GM19467 (cell line): ENCODE results near the gene ETNK2.

Source experiments
- ATAC-seq: cut with Tn5 transposase; IDR thresholded peaks from one replicate; pipeline ENCODE4 v1.9.1; 2021; ENCODE audit warnings: mild to moderate bottlenecking, moderate library complexity; ENCODE audit not compliant: unreplicated experiment

ETNK2 gene, protein sequence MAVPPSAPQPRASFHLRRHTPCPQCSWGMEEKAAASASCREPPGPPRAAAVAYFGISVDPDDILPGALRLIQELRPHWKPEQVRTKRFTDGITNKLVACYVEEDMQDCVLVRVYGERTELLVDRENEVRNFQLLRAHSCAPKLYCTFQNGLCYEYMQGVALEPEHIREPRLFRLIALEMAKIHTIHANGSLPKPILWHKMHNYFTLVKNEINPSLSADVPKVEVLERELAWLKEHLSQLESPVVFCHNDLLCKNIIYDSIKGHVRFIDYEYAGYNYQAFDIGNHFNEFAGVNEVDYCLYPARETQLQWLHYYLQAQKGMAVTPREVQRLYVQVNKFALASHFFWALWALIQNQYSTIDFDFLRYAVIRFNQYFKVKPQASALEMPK

DNA sequence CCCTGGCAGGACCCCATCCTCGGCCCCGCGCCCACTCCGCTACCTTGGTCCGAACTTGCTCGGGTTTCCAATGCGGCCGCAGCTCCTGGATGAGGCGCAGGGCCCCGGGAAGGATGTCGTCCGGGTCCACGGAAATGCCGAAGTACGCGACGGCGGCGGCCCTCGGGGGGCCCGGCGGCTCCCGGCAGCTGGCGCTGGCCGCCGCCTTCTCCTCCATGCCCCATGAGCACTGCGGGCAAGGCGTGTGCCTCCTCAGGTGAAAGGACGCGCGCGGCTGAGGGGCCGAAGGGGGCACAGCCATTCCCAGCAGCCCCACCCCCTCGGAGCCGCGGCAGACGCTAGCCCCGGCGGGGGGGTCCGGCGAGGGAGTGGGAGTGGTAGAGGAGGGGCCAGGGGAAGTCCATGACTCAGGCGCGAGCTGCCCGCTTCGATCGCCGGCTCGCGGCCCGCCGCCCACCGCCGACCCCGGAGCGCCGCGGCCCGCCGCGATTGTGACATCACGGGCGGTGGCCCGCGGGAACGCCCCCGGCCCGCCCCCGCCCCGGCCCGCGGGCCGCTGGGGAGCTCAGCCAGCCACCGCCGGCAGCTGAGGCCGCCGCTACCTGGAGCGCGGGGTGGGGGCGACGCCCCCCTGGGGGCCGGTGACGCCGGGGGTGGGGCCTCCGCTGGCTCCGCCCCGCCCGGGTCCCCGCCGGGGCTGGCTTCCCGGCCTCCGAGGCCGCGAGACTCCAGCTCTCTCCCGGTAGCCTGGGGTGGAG lies at the start of gene ETNK2:
TSS of gene ETNK2 (minus strand) at position 493 of the 758 bp plus-strand sequence. CDS start at position 301, 192 bp downstream.
- ATAC-seq = no peak

DNA sequence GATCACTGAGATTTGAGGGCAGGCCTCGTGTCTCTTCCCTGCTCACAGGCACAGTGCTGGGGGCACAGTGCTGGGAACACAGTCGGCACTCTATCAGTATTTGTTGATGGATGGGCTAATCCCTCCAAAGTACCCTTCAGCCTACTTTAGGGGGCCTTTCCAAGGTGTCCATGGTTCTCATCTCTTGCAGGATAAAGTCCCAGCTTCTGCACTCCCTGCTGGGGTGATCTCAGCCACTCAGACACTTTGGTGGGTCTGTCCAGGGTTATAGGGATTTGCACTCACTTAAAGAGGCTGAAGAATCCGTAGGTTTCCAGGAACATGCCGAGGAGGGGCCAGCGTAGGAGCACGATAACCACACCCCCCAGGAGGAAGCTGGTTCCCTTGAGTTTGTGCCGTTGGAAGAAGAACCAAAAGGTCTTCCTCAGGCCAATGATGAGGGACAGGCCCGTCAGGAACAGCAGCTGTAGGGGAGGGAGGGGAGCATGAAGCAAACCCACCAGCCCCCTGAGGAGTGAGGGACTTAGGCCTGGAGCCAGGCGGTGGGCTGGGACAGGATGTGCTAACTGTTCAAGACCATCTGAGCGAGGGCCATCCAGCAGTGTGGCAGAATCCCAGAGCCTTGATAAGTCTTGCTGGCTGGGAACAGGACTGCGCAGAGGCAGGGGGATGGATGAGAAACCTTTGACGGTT lies 49.6 kb upstream of the ETNK2 start:
- ATAC-seq = no peak

DNA sequence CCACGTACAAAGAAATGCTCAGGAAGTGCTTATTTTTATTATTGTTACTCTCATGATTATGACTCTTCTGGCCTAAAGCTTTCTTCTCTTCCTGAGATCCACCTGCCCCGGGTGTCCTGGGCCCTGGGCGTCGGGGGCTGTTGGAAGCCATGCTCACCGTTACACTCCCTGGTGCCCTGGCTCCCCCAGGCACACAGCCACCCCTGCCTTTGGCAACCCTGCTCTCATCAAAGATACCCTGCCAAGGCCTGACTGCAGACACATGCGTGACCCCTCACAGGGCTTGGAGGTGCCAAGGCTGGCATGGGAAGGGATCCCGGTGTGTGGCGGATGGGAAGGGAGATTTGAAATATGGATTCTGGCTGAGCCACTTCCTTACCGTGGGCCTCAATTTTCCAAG lies 47.7 kb upstream of the ETNK2 start:
- no peak for ATAC-seq

DNA sequence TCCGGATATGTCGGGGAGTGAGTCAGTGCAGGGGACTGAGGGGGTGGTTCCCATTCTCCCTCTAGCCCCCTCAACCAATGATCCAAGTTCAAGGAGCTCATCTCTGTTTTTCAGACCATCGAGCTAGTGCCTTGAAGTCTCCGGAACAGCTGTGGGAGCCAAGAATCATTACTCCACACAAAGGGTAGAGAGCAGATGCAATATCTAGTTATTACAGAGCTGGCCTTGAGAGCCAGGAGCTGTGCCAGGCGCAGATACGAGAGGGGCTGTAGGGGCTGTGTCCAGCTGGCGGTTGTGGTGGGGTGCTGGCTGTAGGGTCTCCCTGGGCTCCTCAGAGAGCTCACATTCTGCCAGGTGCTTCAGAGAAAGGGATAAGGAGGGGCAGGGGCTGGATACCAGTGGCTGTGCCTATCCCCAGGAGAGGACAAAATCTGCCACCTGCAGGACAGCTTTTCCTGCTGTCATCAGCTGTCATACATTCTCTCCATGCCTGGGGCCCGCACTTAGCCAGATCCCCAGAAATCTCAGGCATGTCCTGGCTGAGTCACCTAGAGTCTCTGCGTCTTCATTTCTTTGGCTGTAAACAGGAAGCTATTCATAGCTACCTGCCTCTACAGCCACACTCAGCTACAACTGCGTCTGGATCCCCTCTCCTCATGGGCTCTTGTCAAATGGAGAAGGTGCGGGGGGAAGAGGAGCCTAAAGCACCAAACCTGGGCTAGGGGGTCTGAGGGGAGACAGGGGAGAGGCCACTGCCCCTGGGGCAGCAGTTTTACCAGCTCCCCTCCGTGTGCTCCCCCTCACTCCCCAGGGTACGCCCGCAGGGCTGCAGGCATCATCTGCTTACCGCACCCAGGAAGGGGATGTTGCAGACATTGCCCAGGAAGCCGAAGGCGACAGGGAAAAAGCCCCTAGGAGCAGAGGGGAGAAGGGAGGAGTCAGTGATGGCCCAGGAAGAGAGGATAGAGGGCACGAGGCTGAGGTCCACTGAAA lies 46.8 kb upstream of the ETNK2 start:
- no peak for ATAC-seq

DNA sequence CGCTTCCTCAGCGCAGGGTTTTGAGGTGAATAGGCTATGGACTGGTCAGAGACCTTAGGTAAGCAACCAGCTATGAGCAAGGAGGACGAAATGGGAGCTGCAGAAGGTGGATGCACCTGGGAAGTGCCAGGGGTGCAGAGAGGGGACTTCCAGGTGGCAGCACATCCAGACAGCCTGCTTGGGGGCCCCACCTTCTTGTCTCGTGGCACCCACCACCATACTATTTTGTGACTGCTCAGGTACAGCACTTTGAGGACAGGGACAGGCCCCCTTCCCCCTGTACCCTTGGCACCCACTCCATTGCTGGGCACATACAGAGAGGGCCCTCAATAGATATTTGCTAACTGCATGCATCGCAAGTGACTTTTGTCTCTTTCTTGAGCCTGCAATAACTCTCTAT lies 45.2 kb upstream of the ETNK2 start:
- no peak for ATAC-seq

DNA sequence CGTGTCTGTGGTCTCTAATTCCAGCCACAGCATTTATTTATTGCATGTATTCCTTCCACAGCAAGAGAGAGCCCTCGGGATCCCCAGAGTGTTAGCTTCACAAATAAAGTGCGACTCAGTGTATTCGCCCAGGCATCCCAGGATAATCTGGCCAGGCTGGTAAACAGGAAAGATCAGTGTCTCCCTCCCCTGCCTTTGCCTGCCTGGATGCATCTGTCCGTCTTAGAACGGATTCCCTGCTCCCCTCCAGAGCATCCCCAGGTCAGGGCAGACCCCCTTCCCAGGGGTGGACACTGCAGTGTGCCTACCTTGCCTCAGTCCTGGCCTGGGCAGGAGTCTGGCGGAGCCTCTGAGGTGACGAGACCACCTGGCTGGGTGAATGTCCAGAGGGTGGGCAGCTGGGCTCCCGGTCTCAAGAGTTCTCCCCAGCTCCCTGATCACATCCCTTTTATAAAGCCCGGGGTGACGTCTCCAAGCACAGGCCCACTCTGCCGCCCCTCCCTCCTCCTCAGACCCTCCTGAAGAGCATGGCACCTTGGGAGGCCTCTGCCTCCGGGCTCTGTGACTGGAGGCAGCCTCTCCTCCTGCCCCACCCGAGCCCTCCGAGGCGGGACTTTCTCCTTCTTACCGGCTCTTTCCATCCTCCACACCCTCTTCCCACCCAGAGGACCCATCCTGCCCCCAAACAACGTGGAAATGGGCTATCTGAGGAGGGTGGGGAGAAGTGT lies 44.4 kb upstream of the ETNK2 start, which contains the start of gene KISS1:
TSS of gene KISS1 (minus strand) at position 424 of the 728 bp plus-strand sequence. CDS start 3,615 bp downstream, outside the sequence.
- ATAC-seq = no peak

DNA sequence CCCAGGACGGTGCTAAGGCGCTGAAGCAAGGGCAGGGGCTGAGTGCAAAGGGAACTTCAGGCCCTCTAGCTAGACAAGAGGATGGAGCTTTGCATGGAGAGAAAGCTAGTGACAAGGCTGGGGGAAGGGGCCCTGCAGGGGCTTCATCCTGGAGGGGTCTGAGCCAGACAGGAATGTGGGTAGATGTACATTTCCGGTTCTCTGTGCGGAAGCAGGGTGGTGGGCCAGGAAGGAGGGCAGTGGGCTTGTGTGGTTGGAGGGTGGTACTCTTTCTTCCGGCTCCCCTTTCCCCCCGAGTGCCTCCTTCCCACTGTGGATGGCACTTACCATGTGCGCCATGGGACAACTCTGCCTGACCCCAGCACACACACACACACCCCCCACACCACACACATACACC lies 42.9 kb upstream of the ETNK2 start:
- no peak for ATAC-seq

DNA sequence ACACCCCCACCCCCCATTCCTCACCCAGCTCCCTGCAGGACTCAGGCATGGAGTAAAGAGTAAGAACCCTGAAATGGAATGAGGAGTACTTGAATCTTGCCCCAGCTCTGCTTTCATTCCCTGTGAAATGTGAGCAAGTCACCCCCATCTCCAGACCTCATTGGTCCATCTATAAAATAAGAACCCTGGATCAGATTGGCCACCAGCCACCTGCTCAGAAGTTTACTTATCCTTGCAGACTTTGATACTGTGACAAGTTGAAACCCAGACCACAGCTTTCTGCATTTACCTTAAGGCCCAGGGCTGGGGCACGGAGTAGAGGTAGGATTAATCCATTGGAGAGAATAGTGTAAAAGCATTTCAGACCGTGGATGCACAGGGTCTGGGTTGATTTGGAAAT lies 42.2 kb upstream of the ETNK2 start:
- ATAC-seq = no peak

DNA sequence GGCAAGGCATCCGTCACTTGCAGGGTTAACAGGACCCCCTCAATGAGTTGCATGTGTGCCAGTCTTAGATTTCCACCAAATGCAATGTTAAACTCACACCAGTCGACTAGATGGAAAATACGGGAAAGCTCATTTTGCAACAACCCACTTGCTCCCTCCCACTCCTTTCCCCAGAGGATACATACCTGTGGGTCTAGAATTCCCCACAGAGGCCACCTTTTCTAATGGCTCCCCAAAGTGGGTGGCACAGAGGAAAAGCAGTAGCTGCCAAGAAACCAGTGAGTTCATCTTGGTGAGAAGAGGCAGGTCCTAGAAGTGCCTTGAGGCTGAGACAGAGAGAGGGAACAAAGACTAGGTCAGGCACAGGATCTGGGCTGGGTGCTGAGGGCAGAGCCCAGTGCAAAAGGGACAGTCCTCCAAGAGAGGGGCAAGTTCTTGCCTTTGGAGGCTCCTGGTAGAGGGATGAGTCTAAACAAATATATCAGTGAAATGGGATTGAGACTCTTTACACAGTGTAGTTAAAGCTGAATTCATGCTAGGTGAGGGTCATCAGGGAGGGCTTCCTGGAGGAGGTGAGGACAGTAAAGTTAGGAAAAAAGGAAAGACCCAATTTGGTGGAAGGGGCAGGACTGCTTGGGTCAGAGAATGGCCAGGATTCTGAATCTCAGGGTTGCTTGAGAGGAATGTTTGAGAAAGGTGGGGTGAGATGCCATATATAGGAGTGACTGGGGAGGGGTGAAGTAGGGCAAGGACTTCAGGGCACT lies 40.9 kb upstream of the ETNK2 start:
- ATAC-seq = no peak

DNA sequence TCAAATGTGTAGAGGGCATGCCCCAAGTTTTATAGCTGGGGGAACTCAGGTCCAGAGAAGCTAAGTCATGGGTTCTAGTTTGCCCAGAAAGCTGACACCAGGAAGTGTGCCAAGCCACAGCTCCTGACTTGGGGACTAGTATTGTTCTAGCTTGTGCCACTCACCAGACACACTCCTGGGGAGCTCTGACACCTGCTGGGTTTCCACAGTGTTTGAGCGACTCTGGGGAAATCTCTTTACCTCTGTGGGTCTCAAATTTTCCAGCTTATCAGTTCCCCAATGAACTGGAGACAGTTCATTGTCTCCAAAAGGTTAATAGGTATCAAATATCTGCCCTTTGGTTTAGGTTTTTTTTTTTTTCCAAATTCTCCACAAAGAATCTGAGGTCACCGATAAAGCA lies 40.2 kb upstream of the ETNK2 start:
- ATAC-seq = no peak

DNA sequence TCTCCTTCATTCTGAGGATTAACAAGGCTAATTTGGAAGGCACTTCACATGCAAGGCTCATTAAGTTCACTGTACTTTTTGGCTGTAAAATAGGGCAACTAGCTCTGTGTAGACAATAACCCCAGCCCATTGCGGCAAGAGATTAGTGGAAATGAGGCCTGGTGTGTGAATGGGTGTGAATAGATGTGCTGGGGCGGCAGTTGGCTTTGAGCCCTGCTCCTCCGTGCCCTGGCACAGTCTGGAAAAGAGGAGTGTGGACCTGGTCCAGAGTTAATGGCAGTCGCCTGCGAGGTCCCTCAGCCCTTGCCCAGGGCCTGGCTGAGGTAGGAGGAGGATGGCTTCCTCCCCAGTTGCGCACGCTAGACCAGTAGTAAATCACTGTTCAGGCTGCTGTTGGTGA lies 39.6 kb upstream of the ETNK2 start:
- no peak for ATAC-seq

DNA sequence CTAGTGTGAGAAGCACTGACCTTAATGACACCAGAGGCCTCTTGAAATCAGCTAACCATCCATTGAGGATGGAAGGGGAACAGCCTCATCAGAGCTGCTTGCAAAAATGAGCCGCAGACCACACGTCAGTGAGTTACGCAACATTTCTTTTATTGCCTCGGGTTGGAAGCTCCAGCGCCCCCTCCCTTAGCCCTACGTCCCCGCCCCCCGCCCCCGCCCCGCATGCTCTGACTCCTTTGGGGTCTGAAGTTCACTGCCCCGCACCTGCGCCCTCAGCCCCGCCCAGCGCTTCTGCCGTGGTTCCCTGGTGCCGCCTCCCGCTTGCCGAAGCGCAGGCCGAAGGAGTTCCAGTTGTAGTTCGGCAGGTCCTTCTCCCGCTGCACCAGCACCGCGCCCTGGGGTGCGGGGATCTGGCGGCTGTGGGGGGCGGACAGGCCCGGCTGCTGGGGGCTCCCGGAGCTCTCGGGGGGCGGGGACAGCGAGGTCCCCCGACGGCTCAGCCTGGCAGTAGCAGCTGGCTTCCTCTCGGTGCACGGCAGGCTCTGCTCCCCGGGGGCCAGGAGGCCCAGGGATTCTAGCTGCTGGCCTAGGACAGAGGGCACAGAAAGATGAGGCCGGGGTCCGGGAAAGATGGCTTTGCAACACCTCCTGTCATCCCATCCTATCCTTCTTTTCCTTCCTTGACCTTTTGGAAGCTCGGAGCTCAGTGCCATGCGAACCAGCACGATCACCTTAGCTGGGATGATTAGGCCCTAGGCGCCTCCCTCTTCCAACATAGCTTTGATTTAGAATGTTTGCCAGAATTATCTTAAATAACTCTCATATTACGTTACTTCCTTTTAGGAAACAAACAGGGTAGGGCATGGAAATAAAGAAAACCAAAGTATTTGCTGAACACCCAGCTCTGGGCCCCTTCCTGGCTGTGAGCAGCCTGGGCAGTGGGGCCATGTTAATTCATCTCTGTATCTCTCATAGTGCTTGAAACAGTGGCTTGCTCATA lies 38.7 kb upstream of the ETNK2 start:
- no peak for ATAC-seq

DNA sequence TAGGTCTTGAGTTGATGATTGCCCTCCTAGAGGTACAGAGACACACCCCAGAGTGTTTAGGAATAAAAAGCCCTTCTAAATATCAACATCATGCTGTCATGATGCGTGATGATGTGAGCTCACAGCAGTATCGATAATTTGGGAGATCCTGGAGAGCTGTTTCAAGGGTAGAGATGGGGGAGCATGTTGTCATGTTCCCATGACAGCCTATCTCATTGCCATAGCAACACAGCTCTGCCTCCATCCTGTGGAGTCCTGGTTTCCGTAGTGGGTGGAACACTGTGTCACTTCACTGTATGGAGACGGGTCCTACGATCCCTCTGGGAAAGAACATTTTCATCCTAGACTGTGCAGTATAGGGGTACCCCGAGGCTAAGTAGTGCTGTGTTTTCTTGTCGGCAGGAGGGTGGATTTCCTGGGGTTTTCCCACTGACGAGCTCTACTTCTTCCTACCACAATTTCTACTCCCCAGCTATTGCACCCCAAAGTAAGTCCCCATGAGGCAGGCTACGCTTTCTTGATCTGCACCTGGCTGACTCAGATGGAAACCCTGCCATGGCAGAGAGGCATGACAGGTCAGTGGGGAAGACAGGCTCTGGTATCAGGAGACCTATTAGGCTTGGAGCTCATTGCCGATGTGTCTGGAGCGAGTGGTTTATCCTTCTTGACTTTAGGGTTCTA lies 37.3 kb upstream of the ETNK2 start:
- ATAC-seq = no peak

DNA sequence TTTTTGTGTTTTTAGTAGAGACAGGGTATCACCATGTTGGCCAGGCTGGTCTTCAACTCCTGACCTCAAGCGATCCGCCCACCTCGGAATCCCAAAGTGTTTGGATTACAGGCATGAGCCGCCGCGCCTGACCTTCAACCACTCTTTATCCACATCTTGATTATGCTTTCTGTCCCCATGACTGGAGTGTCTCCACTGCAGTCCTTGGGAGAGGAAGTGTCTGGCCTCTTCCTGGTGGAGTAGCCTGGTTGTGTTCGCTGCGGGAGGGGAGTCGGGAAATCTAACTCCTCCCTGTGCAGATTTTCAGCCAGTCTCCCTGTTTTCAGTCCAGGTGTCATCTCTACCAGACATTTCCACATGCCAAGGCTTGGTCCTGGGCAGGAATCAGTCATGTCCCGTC lies 34.8 kb upstream of the ETNK2 start:
- no peak for ATAC-seq

DNA sequence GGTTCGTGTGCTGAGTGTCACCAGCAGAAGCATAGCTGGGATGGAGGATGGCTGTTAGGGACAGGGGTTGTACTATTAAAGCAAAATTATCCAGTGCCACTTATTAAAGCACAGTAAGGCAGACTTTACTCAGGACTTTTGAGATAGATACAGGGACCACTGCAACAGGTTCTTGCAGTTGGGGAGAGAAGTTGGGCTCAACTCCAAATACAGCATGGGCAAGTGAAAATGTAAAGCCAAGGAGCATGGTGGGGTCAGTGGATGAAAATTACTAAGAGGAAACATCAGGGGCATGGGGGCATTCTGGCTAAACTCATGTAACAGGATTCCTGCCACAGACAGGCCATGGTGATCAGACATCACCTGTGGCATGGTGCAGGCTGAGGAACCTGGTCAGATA lies 29.3 kb upstream of the ETNK2 start:
- no peak for ATAC-seq

DNA sequence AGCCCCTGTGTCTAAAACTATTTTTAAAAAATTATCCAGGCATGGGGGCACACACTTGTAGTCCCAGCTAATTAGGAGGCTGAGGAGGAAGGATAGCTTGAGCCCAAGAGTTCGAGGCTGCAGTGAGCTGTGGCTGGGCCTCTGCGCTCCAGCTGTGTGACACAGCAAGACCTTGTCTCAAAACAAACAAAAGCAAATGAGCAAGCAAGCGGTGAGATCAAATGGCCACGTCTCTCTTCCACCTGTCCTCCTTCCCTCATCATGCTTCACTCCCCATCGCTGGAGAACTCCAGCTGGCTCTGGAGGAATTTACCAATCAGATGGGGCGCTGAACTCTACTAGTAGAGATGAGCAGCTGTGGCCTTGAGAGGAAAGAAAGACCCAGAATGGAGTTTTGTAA lies 28.3 kb upstream of the ETNK2 start:
- no peak for ATAC-seq
